HepG2 (cell line): ENCODE measurements around the gene NAP1L1. TPM values are rescaled to one million over a fixed set of nuclear protein-coding genes. Genes with fewer than 3 reads are reported as not detected.

ENCODE experiments used
- ASH2L ChIP-seq: fragments of 300-600, 200-600 bp; sonication (generic); IDR thresholded peaks from 2 replicates; pipeline ENCODE4 v1.7.0; 2017; ENCODE audit warnings: low read depth, mild to moderate bottlenecking, moderate library complexity, mixed read lengths, low read length; ENCODE audit not compliant: insufficient read length
- ATF3 ChIP-seq: sonication (generic); formaldehyde crosslinking; IDR thresholded peaks from 2 replicates; pipeline ENCODE4 v1.4.0; 2020; ENCODE audit warnings: missing genetic modification reagents
- ATRX ChIP-seq: sonication (generic); formaldehyde crosslinking; IDR thresholded peaks from 2 replicates; pipeline ENCODE4 v1.4.0; 2020; ENCODE audit warnings: missing genetic modification reagents, borderline replicate concordance
- BORCS8-MEF2B ChIP-seq: sonication (generic); formaldehyde crosslinking; IDR thresholded peaks from 2 replicates; pipeline ENCODE4 v1.8.0; 2022; ENCODE audit warnings: mild to moderate bottlenecking, missing genetic modification reagents
- CCDC6 ChIP-seq: sonication (generic); formaldehyde crosslinking; IDR thresholded peaks from 2 replicates; pipeline ENCODE4 v1.8.1; 2022; ENCODE audit warnings: mild to moderate bottlenecking, missing genetic modification reagents, moderate library complexity
- ELK4 ChIP-seq: sonication (generic); formaldehyde crosslinking; IDR thresholded peaks from 2 replicates; pipeline ENCODE4 v1.9.0; 2021; ENCODE audit warnings: missing genetic modification reagents, borderline replicate concordance
- KDM4B ChIP-seq: sonication (generic); formaldehyde crosslinking; IDR thresholded peaks from 2 replicates; pipeline ENCODE4 v1.4.0; 2020; ENCODE audit warnings: missing genetic modification reagents
- NR2F2 ChIP-seq: IDR thresholded peaks from 2 replicates; pipeline ENCODE4 v1.6.1; 2012; ENCODE audit warnings: low read depth, inconsistent platforms, borderline replicate concordance
- PAF1 ChIP-seq: IDR thresholded peaks from 2 replicates; pipeline ENCODE4 v1.6.1; 2016; ENCODE audit warnings: missing genetic modification reagents, missing compliant biosample characterization
- PRDM15 ChIP-seq: sonication (generic); formaldehyde crosslinking; IDR thresholded peaks from 2 replicates; pipeline ENCODE4 v1.4.0; 2020; ENCODE audit warnings: missing genetic modification reagents
- RARA ChIP-seq: IDR thresholded peaks from 2 replicates; pipeline ENCODE4 v1.6.1; 2016; ENCODE audit warnings: missing genetic modification reagents, missing compliant biosample characterization
- RNF2 ChIP-seq: fragments of 450-650 bp; conservative IDR thresholded peaks from 2 replicates; pipeline ENCODE4 v1.6.1; 2016; ENCODE audit warnings: low read depth
- U2AF2 ChIP-seq: fragments of 200-400 bp; formaldehyde crosslinking; IDR thresholded peaks from 2 replicates; pipeline ENCODE4 v1.6.1; 2017; ENCODE audit warnings: low read depth, mild to moderate bottlenecking, low read length
- ZBTB33 ChIP-seq: sonication (generic); formaldehyde crosslinking; IDR thresholded peaks from 2 replicates; pipeline ENCODE4 v1.4.0; 2020; ENCODE audit warnings: missing genetic modification reagents
- ZBTB49 ChIP-seq: sonication (generic); formaldehyde crosslinking; IDR thresholded peaks from 2 replicates; pipeline ENCODE4 v1.4.0; 2020; ENCODE audit warnings: missing genetic modification reagents, borderline replicate concordance
- ZIK1 ChIP-seq: sonication (generic); formaldehyde crosslinking; IDR thresholded peaks from 2 replicates; pipeline ENCODE4 v1.5.0; 2020; ENCODE audit warnings: mild to moderate bottlenecking, low read depth, missing genetic modification reagents, borderline replicate concordance
- ZNF138 ChIP-seq: sonication (generic); formaldehyde crosslinking; IDR thresholded peaks from 2 replicates; pipeline ENCODE4 v1.5.0; 2020; ENCODE audit warnings: mild to moderate bottlenecking, low read depth, missing genetic modification reagents
- ZNF292 ChIP-seq: sonication (generic); formaldehyde crosslinking; IDR thresholded peaks from 2 replicates; pipeline ENCODE4 v1.8.1; 2022; ENCODE audit warnings: mild to moderate bottlenecking, low read depth, missing genetic modification reagents, borderline replicate concordance
- ZNF484 ChIP-seq: sonication (generic); formaldehyde crosslinking; IDR thresholded peaks from 2 replicates; pipeline ENCODE4 v1.5.1; 2020; ENCODE audit warnings: mild to moderate bottlenecking, low read depth, missing genetic modification reagents, borderline replicate concordance
- ZNF550 ChIP-seq: sonication (generic); formaldehyde crosslinking; IDR thresholded peaks from 2 replicates; pipeline ENCODE4 v1.4.0; 2020; ENCODE audit warnings: mild to moderate bottlenecking, missing genetic modification reagents, borderline replicate concordance
- ZSCAN30 ChIP-seq: sonication (generic); formaldehyde crosslinking; IDR thresholded peaks from 2 replicates; pipeline ENCODE4 v1.5.0; 2020; ENCODE audit warnings: mild to moderate bottlenecking, missing genetic modification reagents
- polyA plus RNA-seq, 8 experiments: library from polyadenylated mRNA; depleted of rRNA in 3 of 8; stranded (reverse) in 7 of 8; unstranded in 1 of 8; fragments of >200 nt; fragmentation: Illumina TruSeq in 4 of 8; extraction: Trizol in 4 of 8; gene quantifications; 2 replicates each; pipeline versions ENCODE4 v1.2.1 to v1.2.3, GENCODE V29; 2011 to 2016; ENCODE audit warnings: low read depth in 4 of 8, missing spikeins in 1 of 8, mixed read lengths in 1 of 8; ENCODE audit not compliant: insufficient read depth in 1 of 8
- total RNA-seq, 5 experiments: library from RNA; depleted of rRNA; stranded (reverse); fragments of >200 nt; fragmentation: Illumina TruSeq; extraction: Trizol; gene quantifications; 2 replicates each; pipeline ENCODE4 v1.2.3, GENCODE V29; 2016; ENCODE audit warnings: low read depth in 1 of 5

Gene NAP1L1
- total and polyA plus RNA-seq, 2 of the 13 experiments (the other 11 are each of a cell fraction or from before 2014, with no cell fraction given): 207 to 309 TPM

- TF ChIP-seq ZIK1 (CRISPR knock-in tag) (no peak), ZBTB49 (CRISPR knock-in tag) (no peak), RNF2 (no peak), ELK4 (CRISPR knock-in tag) (no peak), ATRX (CRISPR knock-in tag) (no peak), ZNF550 (CRISPR knock-in tag) (no peak), KDM4B (no peak), ATF3 (CRISPR knock-in tag) (0 out of 2 replicates have a peak, but pooled peaks have one; percentile 33), ZNF292 (CRISPR knock-in tag) (no peak), PRDM15 (no peak), ZSCAN30 (no peak), NR2F2 (0 out of 2 replicates have a peak, but pooled peaks have one; percentile 18), ZNF138 (no peak), CCDC6 (CRISPR knock-in tag) (peak; percentile 59; the same call in 1 of the 2 replicates), BORCS8-MEF2B (no peak), U2AF2 (no peak), RARA (CRISPR knock-in tag) (peak; percentile 85), ZBTB33 (CRISPR knock-in tag) (no peak), ASH2L (no peak), ZNF484 (CRISPR knock-in tag) (no peak), PAF1 (CRISPR knock-in tag) (peak; percentile 97)
Observed at GRCh38 chr12:76026643-76027063, 57.8 kb downstream of the NAP1L1 start (continued).
